ENCODE data around the gene UBE4B. TPM values are rescaled to one million over a fixed set of nuclear protein-coding genes. Genes with fewer than 3 reads are reported as not detected.

Gene UBE4B
- total and polyA plus RNA-seq, 4 donors: 7.5 to 25.5 (median 16.6) TPM

DNA sequence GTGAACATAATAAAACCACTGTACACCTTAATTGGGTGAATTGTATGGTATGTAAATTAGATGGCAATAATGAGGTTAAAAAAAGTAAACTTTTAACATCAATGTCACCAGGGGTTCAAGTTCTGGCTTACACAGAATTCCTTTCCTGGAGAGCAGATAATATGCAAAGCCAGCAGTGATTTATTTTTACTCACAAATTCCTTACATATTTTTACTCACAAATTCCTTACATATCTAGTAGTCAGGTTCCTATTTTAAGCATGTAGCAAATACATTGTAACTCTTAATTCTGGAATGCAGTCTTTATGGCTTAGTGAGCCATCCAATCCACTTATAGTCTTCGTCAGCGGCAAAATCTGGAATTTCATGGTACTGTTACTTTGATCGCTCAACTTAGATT lies 1.3 kb upstream of the UBE4B start:
- Histone ChIP-seq H3K36me3 (ENCODE audit: control insufficient read depth in 4 of 4, insufficient read depth in 3 of 4, low read depth in 1 of 4, low read length in 3 of 4) (no peaks in the 10 kb centered on the region), H3K4me1 (ENCODE audit: control insufficient read depth in 4 of 4, insufficient read depth in 4 of 4, low read length in 3 of 4) (peaks cover 3 to 21% (median 16%) of the 10 kb centered on the region in 4 donors), H3K9me3 (ENCODE audit: control insufficient read depth in 4 of 4, low read length in 3 of 4) (no peaks in the 10 kb centered on the region), H3K27me3 (ENCODE audit: control insufficient read depth in 4 of 4, insufficient read depth in 4 of 4, low read length in 3 of 4) (no peaks in the 10 kb centered on the region), H3K9ac (ENCODE audit: low read depth in 1 of 2, low read length in 2 of 2) (no peak overlapping the region), H3K4me3 (ENCODE audit: low read depth in 1 of 3, low read length in 3 of 3) (no peak overlapping the region), H3K27ac (ENCODE audit: low read depth in 1 of 2, low read length in 2 of 2) (no peak overlapping the region)
- 94% methylated on average over 3 of the region's 3 CpGs for WGBS
- no peak for DNase-seq (ENCODE audit: low spot score)
- TF ChIP-seq FOXA2 (IDR thresholded peaks at IDR 0.05): no peak
- no peak for TF ChIP-seq GABPA (IDR thresholded peaks at IDR 0.05 in 1 of 2, conservative IDR thresholded peaks at IDR 0.05 in 1 of 2)
- TF ChIP-seq, protein P1, sequence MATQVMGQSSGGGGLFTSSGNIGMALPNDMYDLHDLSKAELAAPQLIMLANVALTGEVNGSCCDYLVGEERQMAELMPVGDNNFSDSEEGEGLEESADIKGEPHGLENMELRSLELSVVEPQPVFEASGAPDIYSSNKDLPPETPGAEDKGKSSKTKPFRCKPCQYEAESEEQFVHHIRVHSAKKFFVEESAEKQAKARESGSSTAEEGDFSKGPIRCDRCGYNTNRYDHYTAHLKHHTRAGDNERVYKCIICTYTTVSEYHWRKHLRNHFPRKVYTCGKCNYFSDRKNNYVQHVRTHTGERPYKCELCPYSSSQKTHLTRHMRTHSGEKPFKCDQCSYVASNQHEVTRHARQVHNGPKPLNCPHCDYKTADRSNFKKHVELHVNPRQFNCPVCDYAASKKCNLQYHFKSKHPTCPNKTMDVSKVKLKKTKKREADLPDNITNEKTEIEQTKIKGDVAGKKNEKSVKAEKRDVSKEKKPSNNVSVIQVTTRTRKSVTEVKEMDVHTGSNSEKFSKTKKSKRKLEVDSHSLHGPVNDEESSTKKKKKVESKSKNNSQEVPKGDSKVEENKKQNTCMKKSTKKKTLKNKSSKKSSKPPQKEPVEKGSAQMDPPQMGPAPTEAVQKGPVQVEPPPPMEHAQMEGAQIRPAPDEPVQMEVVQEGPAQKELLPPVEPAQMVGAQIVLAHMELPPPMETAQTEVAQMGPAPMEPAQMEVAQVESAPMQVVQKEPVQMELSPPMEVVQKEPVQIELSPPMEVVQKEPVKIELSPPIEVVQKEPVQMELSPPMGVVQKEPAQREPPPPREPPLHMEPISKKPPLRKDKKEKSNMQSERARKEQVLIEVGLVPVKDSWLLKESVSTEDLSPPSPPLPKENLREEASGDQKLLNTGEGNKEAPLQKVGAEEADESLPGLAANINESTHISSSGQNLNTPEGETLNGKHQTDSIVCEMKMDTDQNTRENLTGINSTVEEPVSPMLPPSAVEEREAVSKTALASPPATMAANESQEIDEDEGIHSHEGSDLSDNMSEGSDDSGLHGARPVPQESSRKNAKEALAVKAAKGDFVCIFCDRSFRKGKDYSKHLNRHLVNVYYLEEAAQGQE (IDR thresholded peaks at IDR 0.05): no peak
- no peak for TF ChIP-seq RAD21 (IDR thresholded peaks at IDR 0.05)
- TF ChIP-seq, protein P2, sequence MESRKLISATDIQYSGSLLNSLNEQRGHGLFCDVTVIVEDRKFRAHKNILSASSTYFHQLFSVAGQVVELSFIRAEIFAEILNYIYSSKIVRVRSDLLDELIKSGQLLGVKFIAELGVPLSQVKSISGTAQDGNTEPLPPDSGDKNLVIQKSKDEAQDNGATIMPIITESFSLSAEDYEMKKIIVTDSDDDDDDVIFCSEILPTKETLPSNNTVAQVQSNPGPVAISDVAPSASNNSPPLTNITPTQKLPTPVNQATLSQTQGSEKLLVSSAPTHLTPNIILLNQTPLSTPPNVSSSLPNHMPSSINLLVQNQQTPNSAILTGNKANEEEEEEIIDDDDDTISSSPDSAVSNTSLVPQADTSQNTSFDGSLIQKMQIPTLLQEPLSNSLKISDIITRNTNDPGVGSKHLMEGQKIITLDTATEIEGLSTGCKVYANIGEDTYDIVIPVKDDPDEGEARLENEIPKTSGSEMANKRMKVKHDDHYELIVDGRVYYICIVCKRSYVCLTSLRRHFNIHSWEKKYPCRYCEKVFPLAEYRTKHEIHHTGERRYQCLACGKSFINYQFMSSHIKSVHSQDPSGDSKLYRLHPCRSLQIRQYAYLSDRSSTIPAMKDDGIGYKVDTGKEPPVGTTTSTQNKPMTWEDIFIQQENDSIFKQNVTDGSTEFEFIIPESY (IDR thresholded peaks at IDR 0.05): no peak
- no peak for TF ChIP-seq HNF4G (IDR thresholded peaks at IDR 0.05)
- no peak for TF ChIP-seq JUND (IDR thresholded peaks at IDR 0.05)
- no peak for TF ChIP-seq EGR1 (IDR thresholded peaks at IDR 0.05; ENCODE audit: low read depth in 2 of 2)
- TF ChIP-seq, protein P3, sequence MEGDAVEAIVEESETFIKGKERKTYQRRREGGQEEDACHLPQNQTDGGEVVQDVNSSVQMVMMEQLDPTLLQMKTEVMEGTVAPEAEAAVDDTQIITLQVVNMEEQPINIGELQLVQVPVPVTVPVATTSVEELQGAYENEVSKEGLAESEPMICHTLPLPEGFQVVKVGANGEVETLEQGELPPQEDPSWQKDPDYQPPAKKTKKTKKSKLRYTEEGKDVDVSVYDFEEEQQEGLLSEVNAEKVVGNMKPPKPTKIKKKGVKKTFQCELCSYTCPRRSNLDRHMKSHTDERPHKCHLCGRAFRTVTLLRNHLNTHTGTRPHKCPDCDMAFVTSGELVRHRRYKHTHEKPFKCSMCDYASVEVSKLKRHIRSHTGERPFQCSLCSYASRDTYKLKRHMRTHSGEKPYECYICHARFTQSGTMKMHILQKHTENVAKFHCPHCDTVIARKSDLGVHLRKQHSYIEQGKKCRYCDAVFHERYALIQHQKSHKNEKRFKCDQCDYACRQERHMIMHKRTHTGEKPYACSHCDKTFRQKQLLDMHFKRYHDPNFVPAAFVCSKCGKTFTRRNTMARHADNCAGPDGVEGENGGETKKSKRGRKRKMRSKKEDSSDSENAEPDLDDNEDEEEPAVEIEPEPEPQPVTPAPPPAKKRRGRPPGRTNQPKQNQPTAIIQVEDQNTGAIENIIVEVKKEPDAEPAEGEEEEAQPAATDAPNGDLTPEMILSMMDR (IDR thresholded peaks at IDR 0.05; ENCODE audit: low read depth, low read length, missing input control): no peak
- no peak for TF ChIP-seq SP1 (IDR thresholded peaks at IDR 0.05)
- TF ChIP-seq, protein P4, sequence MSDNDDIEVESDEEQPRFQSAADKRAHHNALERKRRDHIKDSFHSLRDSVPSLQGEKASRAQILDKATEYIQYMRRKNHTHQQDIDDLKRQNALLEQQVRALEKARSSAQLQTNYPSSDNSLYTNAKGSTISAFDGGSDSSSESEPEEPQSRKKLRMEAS (IDR thresholded peaks at IDR 0.05): no peak
- no peak for TF ChIP-seq YY1 (IDR thresholded peaks at IDR 0.05)

DNA sequence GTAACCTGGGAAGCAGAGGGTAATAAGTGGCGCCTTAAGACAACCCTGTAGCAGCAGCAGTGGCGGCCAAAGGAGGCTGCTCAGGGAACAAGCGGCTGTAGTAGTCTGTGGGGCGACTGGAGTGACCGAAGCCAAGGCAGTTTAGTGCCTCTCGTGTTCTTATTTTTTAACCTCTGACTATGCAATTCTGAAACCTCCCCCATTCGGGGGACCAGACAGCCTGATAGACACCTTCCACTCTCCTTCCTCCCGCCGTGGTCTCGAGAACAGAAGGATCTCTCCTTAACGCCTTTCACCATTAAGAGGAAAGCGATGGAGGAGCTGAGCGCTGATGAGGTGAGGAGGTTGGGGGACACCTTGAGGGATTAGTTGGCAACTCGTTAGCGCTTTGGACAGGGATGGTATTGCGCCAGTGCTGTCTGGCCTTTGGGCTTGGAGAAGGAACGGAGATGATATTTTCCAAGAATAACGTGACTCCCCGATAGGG lies 644 bp downstream of the UBE4B start:
- Histone ChIP-seq H3K4me1 (ENCODE audit: control insufficient read depth in 4 of 4, insufficient read depth in 4 of 4, low read length in 3 of 4) (peaks cover 3 to 21% (median 16%) of the 10 kb centered on the region in 4 donors), H3K27me3 (ENCODE audit: control insufficient read depth in 4 of 4, insufficient read depth in 4 of 4, low read length in 3 of 4) (no peaks in the 10 kb centered on the region), H3K36me3 (ENCODE audit: control insufficient read depth in 4 of 4, insufficient read depth in 3 of 4, low read depth in 1 of 4, low read length in 3 of 4) (peaks cover 0 to 2% (median under 1%) of the 10 kb centered on the region in 4 donors), H3K27ac (ENCODE audit: low read depth in 1 of 2, low read length in 2 of 2) (peak overlapping the region; percentile 84 to 90), H3K9me3 (ENCODE audit: control insufficient read depth in 4 of 4, low read length in 3 of 4) (no peaks in the 10 kb centered on the region), H3K4me3 (ENCODE audit: low read depth in 1 of 3, low read length in 3 of 3) (peak overlapping the region; percentile 77 to 95 (median 95)), H3K9ac (ENCODE audit: low read depth in 1 of 2, low read length in 2 of 2) (peak overlapping the region; percentile 26 to 77)
- WGBS: under 1% methylated on average over 19 of the region's 19 CpGs
- peak; percentile 47 for DNase-seq (ENCODE audit: low spot score)
- TF ChIP-seq, protein P3 (IDR thresholded peaks at IDR 0.05; ENCODE audit: low read depth, low read length, missing input control): no peak
- TF ChIP-seq RAD21 (IDR thresholded peaks at IDR 0.05) (no peak), YY1 (IDR thresholded peaks at IDR 0.05) (no peak), NR2F2 (IDR thresholded peaks at IDR 0.05) (no peak), HNF4G (IDR thresholded peaks at IDR 0.05) (no peak), TAF1 (conservative IDR thresholded peaks at IDR 0.05) (no peak), FOXA2 (IDR thresholded peaks at IDR 0.05) (no peak)
- TF ChIP-seq, protein P5, sequence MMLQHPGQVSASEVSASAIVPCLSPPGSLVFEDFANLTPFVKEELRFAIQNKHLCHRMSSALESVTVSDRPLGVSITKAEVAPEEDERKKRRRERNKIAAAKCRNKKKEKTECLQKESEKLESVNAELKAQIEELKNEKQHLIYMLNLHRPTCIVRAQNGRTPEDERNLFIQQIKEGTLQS (IDR thresholded peaks at IDR 0.05): no peak
- TF ChIP-seq, protein P1 (IDR thresholded peaks at IDR 0.05): no peak
- TF ChIP-seq, protein P4 (IDR thresholded peaks at IDR 0.05): no peak
